CD4-positive, alpha-beta T cell treated with Interleukin-10 for 1 hour (primary cell): ENCODE data around the gene PDE4B.
"Not testable (repeated sequence)": the region's sequence is repeated elsewhere in the genome, so short reads cannot be mapped to it uniquely, and the experiment has no call there.

ENCODE experiments used
- DNase-seq: peaks from one replicate; pipeline ENCODE4 v3.0.0-alpha.2; 2020

PDE4B gene

GRCh38 chr1:65817891-65818290 is 25.2 kb downstream of the PDE4B start:
- no peak for DNase-seq

DNA sequence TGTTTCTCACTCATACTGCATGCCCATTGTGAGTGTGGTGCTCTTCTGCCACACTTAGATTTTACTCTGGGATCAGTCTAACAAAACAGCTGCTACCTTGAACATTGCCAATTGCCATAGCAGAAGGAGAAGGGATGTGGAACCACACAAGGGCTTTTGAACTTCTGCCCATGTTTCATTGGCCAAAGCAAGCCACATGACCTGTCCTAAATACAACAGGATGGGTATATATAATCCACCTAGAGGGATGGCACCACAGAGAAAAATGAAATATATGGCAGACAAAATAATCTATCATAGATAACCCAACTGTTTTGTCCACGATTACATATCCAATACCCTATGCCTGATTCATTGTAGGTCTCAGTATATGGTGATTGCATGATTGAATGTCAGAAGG is 26.3 kb downstream of the PDE4B start:
- no peak for DNase-seq

GRCh38 chr1:65820983-65821382 is 28.3 kb downstream of the PDE4B start:
- no peak for DNase-seq

GRCh38 chr1:65821386-65821785 is 28.7 kb downstream of the PDE4B start:
- no peak for DNase-seq

DNA sequence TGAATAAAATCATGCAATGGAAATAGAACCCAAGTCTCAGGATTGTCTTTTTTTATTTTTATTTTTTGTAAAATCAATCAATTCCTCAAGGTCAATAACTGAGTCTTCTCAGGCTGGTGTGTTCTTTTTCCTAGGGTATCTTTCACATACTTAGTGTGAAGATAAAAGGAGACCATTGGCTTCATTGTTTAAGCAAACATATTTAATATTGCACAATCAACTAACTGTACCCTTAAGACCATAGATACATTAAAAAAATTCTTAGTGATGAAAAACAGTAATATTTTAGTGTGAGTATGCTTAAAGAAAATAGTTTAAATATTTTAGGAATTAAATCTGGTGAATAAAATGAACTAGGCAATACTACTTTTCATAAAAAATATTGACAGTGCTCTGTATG is 31.4 kb downstream of the PDE4B start:
- no peak for DNase-seq

GRCh38 chr1:65825741-65826140 is 33.0 kb downstream of the PDE4B start:
- no peak for DNase-seq

DNA sequence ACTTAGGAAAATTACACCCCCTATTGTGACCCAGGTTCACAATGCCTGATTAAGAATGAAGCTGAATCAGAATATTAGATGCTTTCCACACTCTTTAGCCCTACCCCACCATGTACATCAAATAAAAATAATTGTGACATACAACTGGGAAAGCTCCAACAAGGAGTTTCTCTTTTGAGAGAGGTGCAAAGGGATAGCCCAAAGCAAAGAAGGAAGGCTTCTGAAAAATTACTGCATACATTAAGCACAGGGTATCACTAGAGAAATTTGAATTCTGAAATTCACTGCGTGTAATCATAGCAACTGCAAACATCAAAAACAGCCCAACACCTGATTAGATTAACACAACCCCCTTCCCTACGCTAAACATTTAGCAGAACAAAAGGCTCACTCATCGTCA is 34.1 kb downstream of the PDE4B start:
- DNase-seq = no peak

GRCh38 chr1:65827346-65827745 is 34.7 kb downstream of the PDE4B start:
- DNase-seq = no peak

DNA sequence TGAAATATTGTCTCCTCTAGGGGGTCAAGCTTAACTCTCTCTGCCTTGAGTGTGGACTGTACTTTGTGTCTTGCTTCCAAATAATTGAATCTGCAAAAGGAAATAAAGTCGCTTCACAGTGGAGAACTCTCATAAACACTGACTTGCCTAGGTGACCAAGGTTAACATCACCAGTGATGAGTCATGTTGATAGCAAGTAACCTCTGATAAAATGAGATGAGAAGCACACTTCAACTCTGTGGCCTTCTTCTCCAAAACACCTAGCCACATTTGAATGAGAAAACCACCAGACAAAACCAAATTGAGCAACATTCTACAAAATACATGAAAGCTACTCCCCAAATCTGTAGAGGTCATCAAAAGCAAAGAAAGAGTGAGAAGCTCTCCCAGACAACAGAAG is 37.6 kb downstream of the PDE4B start:
- DNase-seq = no peak

DNA sequence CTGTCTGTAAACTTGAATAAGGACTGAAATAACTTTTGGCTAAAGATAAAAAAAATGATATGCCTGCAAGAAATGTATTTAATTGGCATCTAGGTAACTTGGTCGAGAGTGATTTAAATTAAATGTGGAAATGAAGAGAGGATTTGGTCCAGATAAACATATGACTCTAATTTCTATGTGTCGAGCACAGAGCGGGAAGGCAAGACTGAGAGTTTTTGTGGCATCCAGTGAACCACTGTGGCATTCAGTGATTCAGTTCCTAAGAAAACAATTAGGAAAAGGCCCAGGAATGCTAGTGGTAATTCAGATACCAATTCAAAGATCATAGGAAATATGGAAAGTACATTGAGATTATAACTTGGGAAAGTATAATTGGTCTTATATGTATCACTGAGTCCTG is 39.6 kb downstream of the PDE4B start:
- no peak for DNase-seq

DNA sequence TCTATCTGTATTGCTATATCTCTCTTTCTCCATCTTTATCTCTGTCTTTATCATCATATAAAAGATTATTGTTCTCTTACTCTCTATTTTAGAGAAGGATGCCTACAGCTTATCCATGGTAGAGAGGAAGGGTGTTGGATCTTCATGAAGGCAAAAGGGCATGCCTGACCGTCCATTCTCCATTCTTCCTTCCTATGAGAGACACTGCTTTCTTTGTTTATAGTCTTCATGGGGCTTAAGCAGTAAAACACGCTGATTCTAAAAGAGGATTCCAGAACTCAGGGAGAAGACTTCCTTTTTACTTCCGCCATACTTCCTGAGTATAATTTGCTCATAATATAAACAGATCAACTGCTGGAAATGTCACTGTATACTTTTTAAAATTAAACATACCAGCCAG is 44.0 kb downstream of the PDE4B start:
- DNase-seq = no peak

GRCh38 chr1:65840683-65841082 is 48.0 kb downstream of the PDE4B start:
- no peak for DNase-seq

GRCh38 chr1:65844296-65844695 is 51.6 kb downstream of the PDE4B start:
- DNase-seq = no peak

DNA sequence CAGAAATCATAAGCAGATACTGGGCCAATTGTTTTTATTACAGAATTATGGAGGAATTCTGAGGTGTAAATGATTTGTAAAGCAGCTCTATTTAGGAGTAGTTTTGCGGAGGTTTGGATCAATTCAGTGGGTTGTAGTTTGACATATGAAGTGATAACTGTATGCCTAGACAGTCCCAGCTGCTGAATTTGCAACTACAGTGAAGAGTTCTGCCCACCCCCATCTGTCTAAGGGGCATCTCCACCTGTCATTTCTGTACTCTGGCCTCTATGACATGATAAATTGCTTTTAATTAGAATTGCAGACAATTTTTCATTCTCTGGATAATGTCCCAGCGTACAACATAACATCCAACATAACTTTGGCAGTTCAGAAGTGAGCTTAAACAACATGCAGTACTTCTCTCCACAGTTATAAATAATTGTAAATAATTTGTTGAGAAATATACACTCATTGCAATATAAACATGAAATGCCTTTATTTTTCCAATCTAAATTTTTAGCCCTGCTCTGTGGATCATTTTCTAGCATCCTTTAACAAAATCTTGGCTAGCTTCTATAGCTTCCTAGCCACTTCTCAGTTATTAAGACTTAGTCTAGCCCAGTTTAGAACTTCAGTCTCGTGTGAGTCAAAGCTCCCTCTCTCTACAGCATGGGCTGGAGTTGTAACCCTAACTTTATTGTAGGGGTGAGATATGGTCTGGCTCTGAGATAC is 52.3 kb downstream of the PDE4B start:
- DNase-seq = no peak

DNA sequence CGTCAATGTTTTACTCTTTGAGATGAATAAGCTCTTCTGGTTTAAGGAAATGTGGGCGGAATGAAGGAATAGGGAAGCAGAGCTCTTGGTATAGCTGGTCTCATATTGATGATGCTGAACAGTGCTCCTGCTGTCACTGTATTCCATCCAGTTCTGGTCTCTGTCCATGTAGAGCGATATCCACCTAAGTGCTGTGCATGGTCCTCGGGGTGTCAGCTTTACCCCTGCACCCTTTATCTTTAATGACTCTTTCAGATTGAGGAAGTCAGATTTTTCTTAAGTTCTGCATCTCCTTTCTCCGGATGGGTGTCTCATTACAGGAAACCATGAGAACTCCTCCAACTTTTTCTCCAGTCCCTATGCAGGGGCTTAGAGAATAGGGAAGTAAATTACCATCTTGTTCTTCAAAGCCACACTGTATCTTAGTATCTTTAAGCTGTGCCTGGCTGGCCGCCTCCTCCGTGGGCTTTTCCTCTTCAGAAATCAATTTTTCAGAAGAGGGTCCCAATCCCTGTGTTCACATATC is 52.9 kb downstream of the PDE4B start:
- no peak for DNase-seq

DNA sequence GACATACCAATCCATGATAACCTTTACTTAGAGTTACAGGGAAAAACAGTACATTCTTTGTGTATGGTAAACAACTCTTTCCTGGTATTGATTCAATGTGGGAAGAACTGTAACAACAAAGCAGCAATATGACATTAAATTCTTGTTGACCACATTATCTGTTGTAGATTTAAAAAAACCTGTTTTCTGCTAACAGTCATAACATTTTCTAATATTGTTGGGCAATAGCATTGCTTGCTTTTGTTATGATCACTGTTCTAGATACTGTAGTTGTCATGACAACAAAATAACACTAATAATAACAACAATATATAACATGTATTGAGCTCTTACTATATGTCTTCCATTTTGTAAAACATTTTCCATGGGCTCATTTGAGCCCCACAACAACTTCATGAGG is 54.2 kb downstream of the PDE4B start:
- DNase-seq = no peak

DNA sequence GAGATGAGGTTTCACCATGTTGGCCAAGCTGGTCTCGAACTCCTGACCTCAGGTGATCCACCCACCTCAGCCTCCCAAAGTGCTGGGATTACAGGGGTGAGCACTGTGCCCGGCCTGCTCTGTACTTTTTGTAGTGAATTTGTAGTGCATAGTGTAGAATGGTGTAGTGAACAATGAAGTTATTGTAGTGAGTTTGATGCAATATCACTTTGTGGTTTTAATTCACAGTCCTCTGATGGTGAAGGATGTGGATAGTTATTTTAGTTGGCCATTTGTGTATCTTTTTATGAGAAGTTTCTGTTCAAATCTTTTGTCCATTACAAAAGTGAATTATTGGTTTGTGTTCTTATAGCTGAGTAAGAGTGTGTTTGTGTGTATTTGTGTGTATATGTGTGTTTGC is 57.6 kb downstream of the PDE4B start:
- no peak for DNase-seq

- not testable (repeated sequence) for DNase-seq
These were observed 63.9 kb downstream of the PDE4B start for GRCh38 chr1:65856591-65856990.

GRCh38 chr1:65866439-65866838 is 73.7 kb downstream of the PDE4B start:
- DNase-seq = no peak

DNA sequence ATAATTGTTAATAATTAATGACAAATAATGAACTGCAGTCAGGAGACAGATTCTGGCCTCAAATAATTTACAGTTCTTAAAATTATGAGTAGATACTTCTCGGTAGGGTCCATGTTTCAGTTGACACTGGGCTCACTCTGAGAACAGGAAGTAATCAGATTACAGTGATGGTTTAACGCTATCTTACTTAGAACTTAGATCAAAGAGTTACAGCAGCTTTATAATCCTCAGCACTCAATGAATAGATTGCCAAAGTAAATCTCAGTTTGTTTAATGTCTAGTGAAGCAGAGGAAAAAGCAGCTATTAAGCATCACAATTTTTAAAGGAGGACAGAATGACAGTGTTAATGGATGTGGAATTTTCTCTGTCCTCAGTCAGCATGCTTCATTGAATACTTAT is 79.6 kb downstream of the PDE4B start:
- DNase-seq = no peak

DNA sequence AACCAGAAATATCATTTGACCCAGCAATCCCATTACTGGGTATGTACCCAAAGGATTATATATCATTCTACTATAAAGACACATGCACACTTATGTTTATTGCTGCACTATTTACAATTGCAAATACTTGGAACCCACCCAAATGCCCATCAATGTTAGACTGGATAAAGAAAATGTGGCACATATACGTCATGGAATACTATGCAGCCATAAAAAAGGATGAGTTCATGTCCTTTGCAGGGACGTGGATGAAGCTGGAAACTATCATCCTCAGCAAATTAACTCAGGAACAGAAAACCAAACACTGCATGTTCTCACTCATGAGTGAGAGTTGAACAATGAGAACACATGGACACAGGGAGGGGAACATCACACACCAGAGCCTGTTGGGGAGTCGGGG is 85.6 kb downstream of the PDE4B start:
- not testable (repeated sequence) for DNase-seq

DNA sequence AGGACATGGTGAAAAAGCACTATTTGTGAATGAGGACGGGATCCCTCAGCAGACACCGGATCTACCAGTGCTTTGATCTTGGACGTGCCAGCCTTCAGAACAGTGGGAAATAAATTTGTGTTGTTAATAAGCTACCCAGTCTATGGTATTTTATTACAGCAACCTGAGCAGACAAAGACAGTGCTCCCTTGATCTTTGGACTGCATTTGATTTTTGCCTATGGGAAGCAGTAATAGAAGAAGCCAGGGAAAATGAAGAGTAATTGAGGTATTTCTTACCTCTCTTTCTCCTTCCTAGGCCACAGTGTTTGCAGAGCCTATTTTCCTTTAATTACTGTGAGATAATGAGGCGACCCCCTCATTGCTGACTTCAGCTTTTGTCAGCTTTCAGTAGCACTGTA is 87.9 kb downstream of the PDE4B start:
- DNase-seq = no peak

DNA sequence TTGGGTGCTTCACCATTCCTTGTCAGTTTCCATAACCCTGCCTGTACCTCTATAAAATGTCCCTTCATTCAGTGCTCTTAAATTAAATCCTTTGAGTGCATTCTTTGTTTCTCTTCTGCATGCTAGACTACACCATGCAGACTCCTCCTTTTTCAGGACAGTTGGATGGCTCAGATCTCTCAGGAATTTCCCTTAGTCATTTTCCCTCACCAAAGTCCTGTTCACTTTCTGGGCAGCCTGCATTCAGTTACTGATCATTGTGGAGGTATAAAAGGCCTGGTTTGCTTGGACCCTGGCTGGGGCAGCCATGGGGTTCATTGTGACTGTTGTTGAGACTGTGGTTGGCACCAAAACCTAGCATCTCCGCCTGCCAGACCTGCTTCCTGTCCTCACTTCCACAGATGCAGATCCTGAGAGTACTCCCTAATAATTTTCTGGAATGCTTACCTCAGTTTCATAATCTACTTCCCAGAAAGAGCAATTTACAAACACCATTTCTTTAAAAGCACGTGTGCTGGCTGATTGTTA is 88.4 kb downstream of the PDE4B start:
- DNase-seq = no peak

DNA sequence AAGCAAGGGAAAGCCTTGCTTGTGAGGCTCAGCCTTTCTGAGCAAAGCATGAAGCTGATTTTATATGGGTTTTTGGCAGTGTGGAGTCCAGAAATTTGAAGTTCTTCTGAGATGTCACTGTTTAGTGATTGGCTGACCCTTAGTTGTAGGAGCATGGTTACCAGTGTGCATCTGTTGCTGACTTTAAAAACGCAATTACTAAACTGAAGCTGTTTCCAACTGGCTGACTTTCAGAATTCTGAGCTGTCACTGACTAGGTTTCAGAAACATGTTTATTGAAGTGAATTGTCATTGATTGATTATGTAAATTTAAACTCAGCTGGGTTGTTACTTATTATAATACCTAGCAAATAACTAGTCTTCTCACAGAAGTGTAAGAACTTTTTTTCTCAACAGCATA is 89.4 kb downstream of the PDE4B start:
- DNase-seq = no peak

DNA sequence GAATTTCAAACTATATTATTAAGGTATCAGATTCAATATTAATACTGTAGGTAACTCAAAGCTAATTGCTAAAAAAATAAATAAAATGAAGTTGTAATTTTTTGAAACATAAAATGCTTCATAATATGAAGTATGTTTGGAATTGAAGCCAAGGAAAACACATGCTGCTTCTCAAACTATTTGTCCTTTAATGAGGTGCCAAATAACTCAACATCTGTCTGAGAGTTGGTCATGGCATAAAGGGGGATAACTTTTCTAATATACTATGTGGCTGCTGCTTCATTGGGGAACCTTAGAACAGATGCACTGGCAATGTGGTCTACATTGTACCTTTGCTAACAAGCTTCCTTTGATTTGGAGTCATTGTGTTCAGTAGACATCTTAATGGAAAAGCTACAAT is 96.7 kb downstream of the PDE4B start:
- DNase-seq = no peak
